ENCODE measurements around the gene PTPN12.
"Not testable (repeated sequence)": the region's sequence is repeated elsewhere in the genome, so short reads cannot be mapped to it uniquely, and the experiment has no call there.

Gene PTPN12

DNA sequence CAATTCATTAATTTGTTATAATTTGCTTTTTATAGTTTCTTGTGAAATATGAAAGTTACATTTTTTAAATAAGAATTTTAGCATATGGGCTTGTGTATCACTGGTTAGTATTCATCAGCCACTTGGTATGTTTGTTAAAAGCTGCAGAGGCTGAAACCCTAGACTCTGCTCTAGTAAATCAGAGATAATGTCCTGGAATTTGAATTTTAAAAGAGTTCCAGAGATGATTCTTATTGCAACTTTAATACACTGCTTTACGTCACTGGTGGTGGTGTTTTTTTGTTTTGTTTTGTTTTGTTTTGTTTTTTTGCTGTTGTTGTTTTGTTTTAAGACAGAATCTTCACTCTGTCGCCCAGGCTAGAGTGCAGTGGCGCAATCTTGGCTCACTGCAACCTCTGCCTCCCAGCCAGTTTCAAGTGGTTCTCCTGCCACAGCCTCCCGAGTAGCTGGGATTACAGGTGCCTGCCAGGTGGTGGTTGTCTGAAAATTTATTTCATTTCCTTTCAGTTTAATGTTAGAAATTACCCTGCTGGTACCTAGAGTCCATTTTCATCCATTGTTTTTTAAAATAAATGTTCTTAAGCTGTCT is 43.8 kb downstream of the PTPN12 start:
- no peak for DNase-seq

DNA sequence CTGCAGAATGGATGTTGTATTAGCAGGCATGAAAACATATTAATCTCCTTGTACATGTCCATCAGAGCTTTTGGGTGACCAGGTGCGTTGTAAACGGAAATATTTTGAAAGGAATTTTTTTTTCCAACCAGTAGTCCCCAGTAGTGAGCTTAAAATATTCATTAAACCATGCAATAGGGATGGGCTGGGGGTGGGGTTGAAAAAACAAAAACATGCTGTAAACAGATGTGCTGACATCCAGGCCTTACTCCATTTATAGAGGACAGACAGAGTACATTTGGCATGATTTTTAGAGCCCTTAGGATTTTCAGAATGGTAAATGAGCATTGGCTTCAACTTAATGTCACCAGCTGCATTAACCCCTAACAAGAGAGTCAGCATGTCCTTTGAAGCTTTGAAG is 50.2 kb downstream of the PTPN12 start:
- no peak for DNase-seq

DNA sequence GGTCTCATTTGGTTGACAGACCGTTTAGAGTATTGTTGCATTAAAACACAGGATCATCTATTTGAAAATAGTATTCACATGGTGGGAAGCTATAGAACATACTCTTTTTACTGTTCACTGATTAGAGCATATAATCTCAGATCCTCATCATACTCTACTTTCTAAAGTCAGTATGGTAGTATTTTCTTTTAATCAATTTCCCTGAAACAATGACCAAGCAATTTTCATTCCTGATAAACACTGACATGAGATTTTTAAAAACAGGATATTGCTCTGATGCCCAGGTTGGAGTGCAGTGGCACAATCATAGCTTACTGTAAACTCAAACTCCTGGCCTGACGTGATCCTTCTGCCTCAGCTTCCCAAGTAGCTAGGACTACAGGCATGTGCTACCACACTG is 63.9 kb downstream of the PTPN12 start:
- DNase-seq = no peak

DNA sequence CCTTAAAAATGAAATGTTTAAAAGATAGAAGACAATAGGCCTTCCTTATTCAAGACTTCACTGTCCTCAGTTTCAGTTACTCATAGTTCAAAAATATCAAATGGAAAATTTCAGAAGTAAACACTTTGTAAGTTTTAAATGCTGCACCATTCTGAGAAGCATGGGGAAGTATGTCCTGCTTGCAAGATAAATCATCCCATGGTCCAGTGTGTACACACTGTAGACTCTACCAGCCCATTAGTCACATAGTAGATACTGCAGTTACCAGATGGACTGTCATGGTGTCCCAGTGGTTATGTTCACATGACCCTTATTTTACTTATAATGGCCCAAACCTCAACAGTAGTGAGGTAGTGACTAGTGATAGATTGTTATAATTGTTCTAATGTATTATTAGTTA is 69.5 kb downstream of the PTPN12 start:
- no peak for DNase-seq

GRCh38 chr7:77619314-77619713 is 82.2 kb downstream of the PTPN12 start:
- DNase-seq = no peak

GRCh38 chr7:77626586-77627308 is 89.7 kb downstream of the PTPN12 start:
- DNase-seq = no peak

GRCh38 chr7:77627309-77627676 is 90.2 kb downstream of the PTPN12 start:
- DNase-seq = no peak

DNA sequence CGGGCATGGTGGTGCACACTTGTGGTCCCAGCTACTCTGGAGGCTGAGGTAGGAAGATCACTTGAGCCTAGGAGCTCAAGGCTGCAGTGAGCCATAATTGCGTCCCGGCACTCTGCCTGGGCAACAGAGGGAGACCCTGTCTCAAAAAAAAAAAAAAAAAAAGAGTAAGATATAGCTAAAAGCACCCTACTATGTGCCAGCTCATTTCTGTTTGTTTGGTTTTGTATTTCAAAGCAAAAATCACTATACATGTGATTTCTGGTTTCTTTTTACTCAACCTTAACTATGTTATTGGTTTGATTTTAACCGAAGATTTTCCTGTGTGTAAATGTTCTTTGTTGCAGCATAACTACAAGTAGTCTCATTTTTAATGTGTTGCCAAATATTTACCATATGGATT is 92.7 kb downstream of the PTPN12 start:
- no peak for DNase-seq

DNA sequence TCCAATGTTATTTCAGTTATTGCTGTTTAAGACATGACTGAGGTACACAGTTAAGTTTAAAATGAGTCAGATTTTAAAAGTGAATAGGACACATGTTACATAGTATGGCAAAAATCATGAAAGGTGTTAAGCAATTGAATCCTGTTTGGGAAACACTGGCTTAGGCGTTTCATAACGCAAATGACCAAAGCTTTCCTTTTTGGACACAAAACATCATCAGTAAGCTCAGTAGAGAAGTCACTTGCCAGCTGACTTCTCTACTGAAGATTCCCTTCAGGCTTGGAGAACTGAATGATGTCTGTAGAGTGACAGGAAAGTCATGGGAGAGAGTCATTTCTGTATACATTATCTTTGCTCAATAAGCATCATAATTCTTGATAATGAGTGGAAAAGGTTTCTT is 94.7 kb downstream of the PTPN12 start:
- no peak for DNase-seq

- no peak for DNase-seq
These were observed 107.7 kb downstream of the PTPN12 start for GRCh38 chr7:77644774-77645173.

DNA sequence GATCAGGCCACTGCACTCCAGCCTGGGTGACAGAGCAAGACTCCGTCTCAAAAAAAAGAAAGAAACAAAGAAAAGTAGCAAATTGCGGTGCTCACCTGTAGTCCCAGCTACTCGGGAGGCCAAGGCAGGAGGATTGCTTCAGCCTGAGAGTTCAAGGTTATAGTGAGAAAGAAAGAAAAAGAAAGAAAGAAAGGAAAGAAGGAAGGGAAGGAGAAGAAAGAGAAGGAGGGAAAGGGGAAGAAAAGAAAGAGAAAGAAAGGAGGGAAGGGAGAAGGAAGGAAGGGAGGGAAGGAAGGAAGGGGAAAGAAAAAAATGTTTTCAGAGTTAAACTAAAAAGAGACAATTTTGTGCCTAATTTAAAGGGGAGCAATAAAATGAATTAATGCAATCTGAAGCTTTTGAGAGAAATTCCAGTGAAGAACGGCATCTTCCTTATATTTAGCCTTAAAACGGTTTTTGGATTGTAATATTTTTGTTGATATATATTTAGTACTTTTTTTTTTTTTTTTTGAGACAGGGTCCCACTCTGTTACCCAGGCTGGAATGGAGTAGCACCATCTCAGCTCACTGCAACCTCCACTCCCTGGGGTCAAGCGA is 111.7 kb downstream of the PTPN12 start:
- DNase-seq = no peak

DNA sequence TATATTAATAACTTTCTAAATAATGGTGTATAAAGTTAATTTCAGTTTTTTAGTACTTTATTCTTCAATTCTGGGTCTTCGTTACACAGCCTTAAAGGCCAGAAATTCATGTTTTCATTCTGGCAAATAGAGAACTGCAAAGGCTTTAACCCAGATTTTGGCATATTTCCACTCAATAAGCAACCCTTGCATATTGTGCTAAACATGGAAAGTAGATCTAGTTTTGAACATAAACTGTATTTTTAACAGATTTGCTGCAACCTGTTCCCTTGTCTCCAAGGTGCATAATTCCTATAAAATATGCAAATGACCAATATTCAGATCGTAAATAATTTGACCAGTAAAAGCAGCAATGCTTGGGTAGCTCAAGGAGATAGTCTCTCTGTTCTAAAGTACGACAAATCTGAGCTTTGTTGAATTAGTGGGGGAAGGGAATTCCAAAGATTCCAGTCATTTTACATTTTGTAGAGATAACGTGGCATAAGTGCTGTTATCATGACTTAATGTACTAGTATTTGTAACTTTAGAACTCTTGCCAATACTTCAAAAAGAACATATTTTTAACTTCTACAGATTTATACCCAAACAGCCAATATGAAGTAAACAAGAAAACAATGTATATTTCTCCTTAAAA is 112.7 kb downstream of the PTPN12 start:
- DNase-seq = no peak

DNA sequence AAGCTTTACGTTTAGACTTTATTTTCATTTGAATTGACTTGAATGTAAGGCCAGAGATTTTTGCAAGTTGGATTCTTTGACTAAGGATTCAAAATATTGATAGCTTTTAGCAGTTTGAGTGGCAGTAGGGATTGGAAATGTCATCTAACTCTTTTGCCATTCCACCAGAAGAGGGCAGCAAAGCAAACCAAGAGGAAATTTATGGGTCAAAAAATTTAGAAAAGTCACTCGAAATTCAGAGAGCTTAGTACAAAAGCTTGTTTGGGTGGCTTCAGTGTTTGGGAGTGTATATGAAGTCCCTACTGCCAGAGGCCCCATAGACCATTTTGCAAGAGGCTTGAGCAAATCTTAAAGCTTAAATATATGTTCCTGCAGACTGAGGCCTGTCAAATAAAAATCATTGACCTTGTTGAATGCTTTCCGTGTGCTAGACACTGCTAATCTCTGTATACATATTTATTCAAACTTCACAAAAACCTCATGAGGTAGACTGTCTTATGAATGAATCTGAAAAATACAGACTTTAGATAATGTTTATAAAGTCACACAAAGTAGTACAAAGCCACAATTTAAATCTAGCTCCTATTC is 114.6 kb downstream of the PTPN12 start:
- no peak for DNase-seq

DNA sequence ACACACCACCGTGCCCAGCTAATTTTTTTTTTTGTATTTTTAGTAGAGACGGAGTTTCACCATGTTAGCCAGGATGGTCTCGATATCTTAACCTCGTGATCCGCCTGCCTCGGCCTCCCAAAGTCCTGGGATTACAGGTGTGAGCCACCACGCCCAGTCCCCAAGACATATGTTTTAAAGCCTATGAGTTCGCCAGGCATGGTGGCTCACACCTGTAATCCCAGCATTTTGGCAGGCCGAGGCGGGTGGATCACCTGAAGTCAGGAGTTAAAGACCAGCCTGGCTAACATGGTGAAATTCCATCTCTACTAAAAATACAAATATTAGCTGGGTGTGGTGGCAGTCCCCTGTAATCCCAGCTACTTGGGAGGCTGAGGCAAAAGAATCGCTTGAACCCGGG is 115.7 kb downstream of the PTPN12 start:
- DNase-seq = not testable (repeated sequence)

DNA sequence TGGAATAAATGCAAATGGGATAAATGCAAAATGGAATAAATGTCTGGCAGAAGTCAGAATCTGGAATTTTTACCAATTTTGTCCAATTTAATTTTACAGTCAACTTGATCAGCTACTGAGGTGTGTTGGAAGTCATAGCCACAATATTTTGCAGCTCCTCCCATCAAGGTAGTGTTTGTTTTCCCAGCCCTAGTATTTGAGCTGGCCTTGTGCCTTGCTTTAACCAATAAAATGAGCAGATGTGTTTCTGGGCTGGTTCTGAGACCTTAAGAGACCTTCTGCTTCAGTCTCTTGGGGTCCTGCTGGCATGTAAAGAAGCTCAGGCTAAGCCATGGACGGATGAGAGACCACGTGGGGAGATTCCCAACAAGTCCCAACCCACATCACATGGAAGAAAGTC is 116.5 kb downstream of the PTPN12 start:
- DNase-seq = no peak

DNA sequence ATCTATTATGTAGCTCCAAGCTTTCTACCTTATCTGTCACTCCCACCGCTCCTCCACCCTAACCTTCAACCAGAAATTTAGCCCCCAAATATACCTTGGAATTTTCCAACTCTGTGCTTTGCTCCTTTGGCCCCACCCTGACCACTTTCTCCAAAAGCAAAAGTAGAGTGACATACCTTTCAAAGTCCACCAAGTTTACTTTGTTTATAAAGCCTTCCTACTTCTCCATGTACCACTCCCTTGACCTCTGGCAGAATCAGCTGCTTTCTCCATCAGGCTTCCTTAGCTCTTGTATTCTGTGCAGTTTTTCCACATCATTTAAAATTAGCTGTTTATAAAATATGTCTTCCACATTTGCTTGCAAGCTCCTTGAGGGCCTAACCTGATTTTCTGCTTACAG is 118.3 kb downstream of the PTPN12 start:
- DNase-seq = no peak

DNA sequence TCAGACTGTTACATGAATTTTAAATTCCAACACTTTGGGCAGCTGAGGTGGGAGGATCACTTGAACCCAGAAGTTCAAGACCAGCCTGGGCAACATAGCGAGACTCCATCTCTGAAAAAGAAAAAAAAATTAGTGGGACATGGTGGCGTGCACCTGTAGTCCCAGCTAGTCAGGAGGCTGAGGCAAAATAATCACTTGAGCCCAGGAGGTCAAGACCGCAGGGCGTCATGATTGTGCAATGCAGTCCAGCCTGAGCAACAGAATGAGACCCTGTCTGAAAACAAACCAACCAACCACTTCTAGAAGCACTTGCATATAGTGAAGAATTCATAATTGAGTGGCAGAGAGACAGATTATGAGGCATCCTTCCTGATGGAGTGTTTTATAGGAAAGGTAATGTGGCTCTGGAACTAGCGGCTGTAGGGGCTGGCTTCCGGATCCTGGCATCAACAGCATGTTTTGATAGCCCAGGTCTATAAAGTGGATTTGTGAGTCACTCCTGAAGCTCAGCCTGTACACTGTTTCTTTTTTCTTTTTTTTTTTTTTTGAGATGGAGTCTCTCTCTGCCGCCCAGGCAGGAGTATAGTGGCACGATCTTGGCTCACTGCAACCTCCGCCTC is 118.9 kb downstream of the PTPN12 start:
- DNase-seq = no peak

- DNase-seq = no peak
These were observed 120.5 kb downstream of the PTPN12 start for GRCh38 chr7:77657427-77658224.

GRCh38 chr7:77658928-77659327 is 121.8 kb downstream of the PTPN12 start:
- DNase-seq = no peak

- no peak for DNase-seq
These were observed 124.7 kb downstream of the PTPN12 start for GRCh38 chr7:77661816-77662215.

- DNase-seq = no peak
These were observed 125.8 kb downstream of the PTPN12 start for GRCh38 chr7:77662869-77663268.

DNA sequence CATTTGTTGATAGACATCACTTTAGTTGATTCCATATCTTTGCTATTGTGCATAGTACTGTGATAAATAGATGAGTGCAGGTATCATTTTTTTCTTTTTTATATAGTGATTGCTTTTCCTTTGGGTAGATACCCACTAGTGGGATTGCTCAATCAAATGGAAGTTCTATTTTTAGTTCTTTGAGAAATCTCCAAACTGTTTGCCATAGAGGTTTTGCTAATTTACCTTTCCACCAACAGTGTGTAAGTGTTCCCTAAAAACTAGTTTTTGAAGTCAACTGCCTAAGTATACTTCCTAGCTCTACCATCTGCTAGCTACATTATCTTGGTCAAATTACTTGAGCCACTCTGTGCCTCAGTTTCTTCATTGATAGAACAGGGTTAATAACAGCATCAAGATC is 127.6 kb downstream of the PTPN12 start:
- no peak for DNase-seq
